HEK293 (cell line): ENCODE data around the gene PMFBP1.

Experiments
- ZNF114 ChIP-seq: fragments of 450-650 bp; formaldehyde crosslinking; IDR thresholded peaks from 2 replicates; pipeline ENCODE4 v1.5.0; 2017; ENCODE audit warnings: missing biosample characterization, missing genetic modification characterization
- ZNF221 ChIP-seq: fragments of 450-650 bp; formaldehyde crosslinking; IDR thresholded peaks from 2 replicates; pipeline ENCODE4 v1.5.1; 2017; ENCODE audit warnings: missing biosample characterization, missing genetic modification characterization, borderline replicate concordance
- ZNF239 ChIP-seq: fragments of 450-650 bp; formaldehyde crosslinking; IDR thresholded peaks from 2 replicates; pipeline ENCODE4 v1.5.1; 2016; ENCODE audit warnings: missing biosample characterization, missing genetic modification characterization
- ZNF274 ChIP-seq, 2 experiments: fragments of 200-500 bp in 1 of 2; fragments of 450-650 bp in 1 of 2; sonication (Bioruptor generic) in 1 of 2; formaldehyde crosslinking in 1 of 2; IDR thresholded peaks; 2 replicates each; pipeline versions ENCODE4 v1.5.1 to v1.6.1; 2014 to 2016; ENCODE audit warnings: borderline replicate concordance in 1 of 2, inconsistent platforms in 1 of 2, low read length in 1 of 2, missing biosample characterization in 1 of 2, missing genetic modification characterization in 1 of 2
- ZNF335 ChIP-seq: fragments of 450-650 bp; formaldehyde crosslinking; conservative IDR thresholded peaks from 2 replicates; pipeline ENCODE4 v1.5.1; 2016; ENCODE audit warnings: missing biosample characterization, missing genetic modification characterization
- TF ChIP-seq, protein P1 (sequence below): fragments of 450-650 bp; formaldehyde crosslinking; IDR thresholded peaks from 2 replicates; pipeline ENCODE4 v1.5.1; 2016; ENCODE audit warnings: missing biosample characterization, missing genetic modification characterization
- TF ChIP-seq, protein P2 (sequence below): fragments of 450-650 bp; formaldehyde crosslinking; IDR thresholded peaks from 2 replicates; pipeline ENCODE4 v1.5.1; 2017; ENCODE audit warnings: missing biosample characterization, missing genetic modification characterization
- TF ChIP-seq, protein P3 (sequence below): fragments of 450-650 bp; formaldehyde crosslinking; IDR thresholded peaks from 2 replicates; pipeline ENCODE4 v1.5.1; 2016; ENCODE audit warnings: missing biosample characterization, missing genetic modification characterization
- TF ChIP-seq, protein P4 (sequence below): fragments of 450-650 bp; formaldehyde crosslinking; IDR thresholded peaks from 2 replicates; pipeline ENCODE4 v1.5.1; 2016; ENCODE audit warnings: missing biosample characterization, missing genetic modification characterization
- TF ChIP-seq, protein P5 (sequence below): fragments of 450-650 bp; formaldehyde crosslinking; IDR thresholded peaks from 2 replicates; pipeline ENCODE4 v1.5.1; 2016; ENCODE audit warnings: missing biosample characterization, missing genetic modification characterization
- TF ChIP-seq, protein P6 (sequence below): fragments of 450-650 bp; formaldehyde crosslinking; IDR thresholded peaks from 2 replicates; pipeline ENCODE4 v1.5.1; 2016; ENCODE audit warnings: missing biosample characterization, missing genetic modification characterization
- TF ChIP-seq, protein P7 (sequence below): fragments of 450-650 bp; formaldehyde crosslinking; IDR thresholded peaks from 2 replicates; pipeline ENCODE4 v1.5.1; 2016; ENCODE audit warnings: missing biosample characterization, missing genetic modification characterization

DNA sequence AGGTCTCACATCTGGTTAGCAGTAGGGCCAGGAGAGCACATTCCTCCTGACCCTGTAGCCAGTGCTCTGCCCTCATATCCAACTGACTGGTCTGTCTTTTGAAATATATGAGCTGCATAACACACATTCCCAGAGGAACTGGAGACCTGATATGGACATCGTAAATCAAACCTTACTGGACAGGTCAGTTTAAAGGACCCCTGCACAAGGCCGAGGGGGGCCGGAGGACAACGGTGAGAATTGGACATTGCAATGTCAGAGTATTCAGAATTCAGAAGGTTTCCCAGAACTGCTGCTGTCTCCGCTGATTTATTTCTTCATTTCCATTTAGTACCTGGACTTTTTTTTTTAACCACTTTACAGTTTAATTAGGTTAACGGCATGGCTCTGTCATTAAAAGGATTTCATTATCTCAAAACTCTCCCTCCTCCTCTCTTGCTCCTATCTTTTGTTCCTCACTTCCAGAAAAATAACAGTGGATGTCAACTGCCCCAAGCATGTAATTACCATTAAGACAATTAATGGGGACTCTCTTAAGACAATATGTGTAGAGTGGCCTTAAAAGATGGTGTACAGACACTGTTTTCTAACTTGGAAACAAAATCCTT, 4.9 kb downstream of the PMFBP1 start:
- TF ChIP-seq, protein P1, sequence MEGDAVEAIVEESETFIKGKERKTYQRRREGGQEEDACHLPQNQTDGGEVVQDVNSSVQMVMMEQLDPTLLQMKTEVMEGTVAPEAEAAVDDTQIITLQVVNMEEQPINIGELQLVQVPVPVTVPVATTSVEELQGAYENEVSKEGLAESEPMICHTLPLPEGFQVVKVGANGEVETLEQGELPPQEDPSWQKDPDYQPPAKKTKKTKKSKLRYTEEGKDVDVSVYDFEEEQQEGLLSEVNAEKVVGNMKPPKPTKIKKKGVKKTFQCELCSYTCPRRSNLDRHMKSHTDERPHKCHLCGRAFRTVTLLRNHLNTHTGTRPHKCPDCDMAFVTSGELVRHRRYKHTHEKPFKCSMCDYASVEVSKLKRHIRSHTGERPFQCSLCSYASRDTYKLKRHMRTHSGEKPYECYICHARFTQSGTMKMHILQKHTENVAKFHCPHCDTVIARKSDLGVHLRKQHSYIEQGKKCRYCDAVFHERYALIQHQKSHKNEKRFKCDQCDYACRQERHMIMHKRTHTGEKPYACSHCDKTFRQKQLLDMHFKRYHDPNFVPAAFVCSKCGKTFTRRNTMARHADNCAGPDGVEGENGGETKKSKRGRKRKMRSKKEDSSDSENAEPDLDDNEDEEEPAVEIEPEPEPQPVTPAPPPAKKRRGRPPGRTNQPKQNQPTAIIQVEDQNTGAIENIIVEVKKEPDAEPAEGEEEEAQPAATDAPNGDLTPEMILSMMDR = no peak
- TF ChIP-seq, protein P2, sequence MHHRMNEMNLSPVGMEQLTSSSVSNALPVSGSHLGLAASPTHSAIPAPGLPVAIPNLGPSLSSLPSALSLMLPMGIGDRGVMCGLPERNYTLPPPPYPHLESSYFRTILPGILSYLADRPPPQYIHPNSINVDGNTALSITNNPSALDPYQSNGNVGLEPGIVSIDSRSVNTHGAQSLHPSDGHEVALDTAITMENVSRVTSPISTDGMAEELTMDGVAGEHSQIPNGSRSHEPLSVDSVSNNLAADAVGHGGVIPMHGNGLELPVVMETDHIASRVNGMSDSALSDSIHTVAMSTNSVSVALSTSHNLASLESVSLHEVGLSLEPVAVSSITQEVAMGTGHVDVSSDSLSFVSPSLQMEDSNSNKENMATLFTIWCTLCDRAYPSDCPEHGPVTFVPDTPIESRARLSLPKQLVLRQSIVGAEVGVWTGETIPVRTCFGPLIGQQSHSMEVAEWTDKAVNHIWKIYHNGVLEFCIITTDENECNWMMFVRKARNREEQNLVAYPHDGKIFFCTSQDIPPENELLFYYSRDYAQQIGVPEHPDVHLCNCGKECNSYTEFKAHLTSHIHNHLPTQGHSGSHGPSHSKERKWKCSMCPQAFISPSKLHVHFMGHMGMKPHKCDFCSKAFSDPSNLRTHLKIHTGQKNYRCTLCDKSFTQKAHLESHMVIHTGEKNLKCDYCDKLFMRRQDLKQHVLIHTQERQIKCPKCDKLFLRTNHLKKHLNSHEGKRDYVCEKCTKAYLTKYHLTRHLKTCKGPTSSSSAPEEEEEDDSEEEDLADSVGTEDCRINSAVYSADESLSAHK (tag by site-specific recombination) = no peak
- TF ChIP-seq, protein P3, sequence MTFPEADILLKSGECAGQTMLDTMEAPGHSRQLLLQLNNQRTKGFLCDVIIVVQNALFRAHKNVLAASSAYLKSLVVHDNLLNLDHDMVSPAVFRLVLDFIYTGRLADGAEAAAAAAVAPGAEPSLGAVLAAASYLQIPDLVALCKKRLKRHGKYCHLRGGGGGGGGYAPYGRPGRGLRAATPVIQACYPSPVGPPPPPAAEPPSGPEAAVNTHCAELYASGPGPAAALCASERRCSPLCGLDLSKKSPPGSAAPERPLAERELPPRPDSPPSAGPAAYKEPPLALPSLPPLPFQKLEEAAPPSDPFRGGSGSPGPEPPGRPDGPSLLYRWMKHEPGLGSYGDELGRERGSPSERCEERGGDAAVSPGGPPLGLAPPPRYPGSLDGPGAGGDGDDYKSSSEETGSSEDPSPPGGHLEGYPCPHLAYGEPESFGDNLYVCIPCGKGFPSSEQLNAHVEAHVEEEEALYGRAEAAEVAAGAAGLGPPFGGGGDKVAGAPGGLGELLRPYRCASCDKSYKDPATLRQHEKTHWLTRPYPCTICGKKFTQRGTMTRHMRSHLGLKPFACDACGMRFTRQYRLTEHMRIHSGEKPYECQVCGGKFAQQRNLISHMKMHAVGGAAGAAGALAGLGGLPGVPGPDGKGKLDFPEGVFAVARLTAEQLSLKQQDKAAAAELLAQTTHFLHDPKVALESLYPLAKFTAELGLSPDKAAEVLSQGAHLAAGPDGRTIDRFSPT = no peak
- TF ChIP-seq, protein P4, sequence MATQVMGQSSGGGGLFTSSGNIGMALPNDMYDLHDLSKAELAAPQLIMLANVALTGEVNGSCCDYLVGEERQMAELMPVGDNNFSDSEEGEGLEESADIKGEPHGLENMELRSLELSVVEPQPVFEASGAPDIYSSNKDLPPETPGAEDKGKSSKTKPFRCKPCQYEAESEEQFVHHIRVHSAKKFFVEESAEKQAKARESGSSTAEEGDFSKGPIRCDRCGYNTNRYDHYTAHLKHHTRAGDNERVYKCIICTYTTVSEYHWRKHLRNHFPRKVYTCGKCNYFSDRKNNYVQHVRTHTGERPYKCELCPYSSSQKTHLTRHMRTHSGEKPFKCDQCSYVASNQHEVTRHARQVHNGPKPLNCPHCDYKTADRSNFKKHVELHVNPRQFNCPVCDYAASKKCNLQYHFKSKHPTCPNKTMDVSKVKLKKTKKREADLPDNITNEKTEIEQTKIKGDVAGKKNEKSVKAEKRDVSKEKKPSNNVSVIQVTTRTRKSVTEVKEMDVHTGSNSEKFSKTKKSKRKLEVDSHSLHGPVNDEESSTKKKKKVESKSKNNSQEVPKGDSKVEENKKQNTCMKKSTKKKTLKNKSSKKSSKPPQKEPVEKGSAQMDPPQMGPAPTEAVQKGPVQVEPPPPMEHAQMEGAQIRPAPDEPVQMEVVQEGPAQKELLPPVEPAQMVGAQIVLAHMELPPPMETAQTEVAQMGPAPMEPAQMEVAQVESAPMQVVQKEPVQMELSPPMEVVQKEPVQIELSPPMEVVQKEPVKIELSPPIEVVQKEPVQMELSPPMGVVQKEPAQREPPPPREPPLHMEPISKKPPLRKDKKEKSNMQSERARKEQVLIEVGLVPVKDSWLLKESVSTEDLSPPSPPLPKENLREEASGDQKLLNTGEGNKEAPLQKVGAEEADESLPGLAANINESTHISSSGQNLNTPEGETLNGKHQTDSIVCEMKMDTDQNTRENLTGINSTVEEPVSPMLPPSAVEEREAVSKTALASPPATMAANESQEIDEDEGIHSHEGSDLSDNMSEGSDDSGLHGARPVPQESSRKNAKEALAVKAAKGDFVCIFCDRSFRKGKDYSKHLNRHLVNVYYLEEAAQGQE = no peak
- no peak for TF ChIP-seq ZNF335 (tag by site-specific recombination)
- TF ChIP-seq, protein P5, sequence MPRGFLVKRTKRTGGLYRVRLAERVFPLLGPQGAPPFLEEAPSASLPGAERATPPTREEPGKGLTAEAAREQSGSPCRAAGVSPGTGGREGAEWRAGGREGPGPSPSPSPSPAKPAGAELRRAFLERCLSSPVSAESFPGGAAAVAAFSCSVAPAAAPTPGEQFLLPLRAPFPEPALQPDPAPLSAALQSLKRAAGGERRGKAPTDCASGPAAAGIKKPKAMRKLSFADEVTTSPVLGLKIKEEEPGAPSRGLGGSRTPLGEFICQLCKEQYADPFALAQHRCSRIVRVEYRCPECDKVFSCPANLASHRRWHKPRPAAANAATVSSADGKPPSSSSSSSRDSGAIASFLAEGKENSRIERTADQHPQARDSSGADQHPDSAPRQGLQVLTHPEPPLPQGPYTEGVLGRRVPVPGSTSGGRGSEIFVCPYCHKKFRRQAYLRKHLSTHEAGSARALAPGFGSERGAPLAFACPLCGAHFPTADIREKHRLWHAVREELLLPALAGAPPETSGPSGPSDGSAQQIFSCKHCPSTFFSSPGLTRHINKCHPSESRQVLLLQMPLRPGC = no peak
- TF ChIP-seq, protein P6, sequence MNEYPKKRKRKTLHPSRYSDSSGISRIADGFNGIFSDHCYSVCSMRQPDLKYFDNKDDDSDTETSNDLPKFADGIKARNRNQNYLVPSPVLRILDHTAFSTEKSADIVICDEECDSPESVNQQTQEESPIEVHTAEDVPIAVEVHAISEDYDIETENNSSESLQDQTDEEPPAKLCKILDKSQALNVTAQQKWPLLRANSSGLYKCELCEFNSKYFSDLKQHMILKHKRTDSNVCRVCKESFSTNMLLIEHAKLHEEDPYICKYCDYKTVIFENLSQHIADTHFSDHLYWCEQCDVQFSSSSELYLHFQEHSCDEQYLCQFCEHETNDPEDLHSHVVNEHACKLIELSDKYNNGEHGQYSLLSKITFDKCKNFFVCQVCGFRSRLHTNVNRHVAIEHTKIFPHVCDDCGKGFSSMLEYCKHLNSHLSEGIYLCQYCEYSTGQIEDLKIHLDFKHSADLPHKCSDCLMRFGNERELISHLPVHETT = no peak
- TF ChIP-seq ZNF221 (tag by site-specific recombination) = no peak
- TF ChIP-seq, protein P7, sequence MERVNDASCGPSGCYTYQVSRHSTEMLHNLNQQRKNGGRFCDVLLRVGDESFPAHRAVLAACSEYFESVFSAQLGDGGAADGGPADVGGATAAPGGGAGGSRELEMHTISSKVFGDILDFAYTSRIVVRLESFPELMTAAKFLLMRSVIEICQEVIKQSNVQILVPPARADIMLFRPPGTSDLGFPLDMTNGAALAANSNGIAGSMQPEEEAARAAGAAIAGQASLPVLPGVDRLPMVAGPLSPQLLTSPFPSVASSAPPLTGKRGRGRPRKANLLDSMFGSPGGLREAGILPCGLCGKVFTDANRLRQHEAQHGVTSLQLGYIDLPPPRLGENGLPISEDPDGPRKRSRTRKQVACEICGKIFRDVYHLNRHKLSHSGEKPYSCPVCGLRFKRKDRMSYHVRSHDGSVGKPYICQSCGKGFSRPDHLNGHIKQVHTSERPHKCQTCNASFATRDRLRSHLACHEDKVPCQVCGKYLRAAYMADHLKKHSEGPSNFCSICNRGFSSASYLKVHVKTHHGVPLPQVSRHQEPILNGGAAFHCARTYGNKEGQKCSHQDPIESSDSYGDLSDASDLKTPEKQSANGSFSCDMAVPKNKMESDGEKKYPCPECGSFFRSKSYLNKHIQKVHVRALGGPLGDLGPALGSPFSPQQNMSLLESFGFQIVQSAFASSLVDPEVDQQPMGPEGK (tag by site-specific recombination) = no peak
- TF ChIP-seq ZNF239 (tag by site-specific recombination) = no peak
- no peak for TF ChIP-seq ZNF274 (IDR thresholded peaks at IDR 0.05; ENCODE audit: low read length)
- TF ChIP-seq ZNF274 (tag by site-specific recombination; IDR thresholded peaks at IDR 0.05; ENCODE audit: borderline replicate concordance) = no peak
- TF ChIP-seq ZNF114 (tag by site-specific recombination) = no peak
